CD4-positive, alpha-beta T cell treated with Interleukin-15 for 1 hour (primary cell): ENCODE measurements around the gene FGD2.

Experiments used
- DNase-seq: peaks from one replicate; pipeline ENCODE4 v3.0.0-alpha.2; 2020

Gene FGD2

GRCh38 chr6:37005061-37005810, at the start of gene FGD2:
Gene FGD2, plus strand, starts transcription at chr6:37005655. Its CDS starts 163 bp downstream, at chr6:37005818.
- DNase-seq = peak; percentile 74

- no peak for DNase-seq
Observed at GRCh38 chr6:36955671-36956445, 49.6 kb upstream of the FGD2 start.

GRCh38 chr6:36956446-36956820, 49.0 kb upstream of the FGD2 start:
- DNase-seq = no peak

GRCh38 chr6:36957773-36958271, 47.6 kb upstream of the FGD2 start:
- no peak for DNase-seq

GRCh38 chr6:36958775-36959554, 46.5 kb upstream of the FGD2 start:
- DNase-seq = no peak

- DNase-seq = no peak
Observed at GRCh38 chr6:36959555-36960250, 45.8 kb upstream of the FGD2 start.

- DNase-seq = no peak
Observed at GRCh38 chr6:36961441-36962435, 43.7 kb upstream of the FGD2 start.

GRCh38 chr6:36962874-36963273, 42.6 kb upstream of the FGD2 start:
- DNase-seq = peak; percentile 91

GRCh38 chr6:36963451-36964290, 41.8 kb upstream of the FGD2 start:
- DNase-seq = peak; percentile 50

- no peak for DNase-seq
Observed at GRCh38 chr6:36964349-36964748, 41.1 kb upstream of the FGD2 start.

GRCh38 chr6:36964908-36965307, 40.5 kb upstream of the FGD2 start:
- no peak for DNase-seq

- DNase-seq = no peak
Observed at GRCh38 chr6:36967301-36967700, 38.2 kb upstream of the FGD2 start.

GRCh38 chr6:36967757-36968156, 37.7 kb upstream of the FGD2 start:
- DNase-seq = no peak

GRCh38 chr6:36968266-36968977, 37.0 kb upstream of the FGD2 start:
- DNase-seq = no peak

GRCh38 chr6:36969240-36969691, 36.2 kb upstream of the FGD2 start:
- DNase-seq = no peak

GRCh38 chr6:36969988-36970891, 35.2 kb upstream of the FGD2 start:
- DNase-seq = no peak

- DNase-seq = no peak
Observed at GRCh38 chr6:36970892-36971842, 34.3 kb upstream of the FGD2 start.
